ENCODE results near the gene OR10G8. TPM values are rescaled to one million over a fixed set of nuclear protein-coding genes. Genes with fewer than 3 reads are reported as not detected.

The OR10G8 gene
- not detected in 5 replicates for total RNA-seq (2022; extraction: Qiagen RNA extraction; ENCODE audit: low read depth)

DNA sequence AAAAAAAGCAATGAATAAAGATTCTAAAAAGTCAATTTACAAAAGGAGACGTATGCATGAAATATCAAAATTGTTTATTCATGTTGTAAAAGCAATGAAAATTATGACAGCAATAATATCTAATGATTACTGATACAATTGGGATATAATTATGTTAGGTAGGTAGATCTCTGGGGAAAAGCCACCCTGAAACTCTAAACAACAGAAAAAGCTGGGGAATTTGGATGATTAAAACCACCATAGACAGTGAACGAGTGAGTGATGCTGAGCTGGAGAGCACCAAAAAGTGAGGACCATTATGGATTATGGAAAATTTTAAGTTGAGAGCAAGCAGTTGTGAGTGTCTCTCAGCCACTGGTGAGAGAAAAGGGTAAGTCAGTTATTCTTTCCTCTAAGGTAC, at the start of gene OR10G8:
Gene OR10G8 (plus strand): TSS at position 301 of the 400 bp plus-strand sequence. CDS start 2,825 bp downstream, outside the sequence.

DNA sequence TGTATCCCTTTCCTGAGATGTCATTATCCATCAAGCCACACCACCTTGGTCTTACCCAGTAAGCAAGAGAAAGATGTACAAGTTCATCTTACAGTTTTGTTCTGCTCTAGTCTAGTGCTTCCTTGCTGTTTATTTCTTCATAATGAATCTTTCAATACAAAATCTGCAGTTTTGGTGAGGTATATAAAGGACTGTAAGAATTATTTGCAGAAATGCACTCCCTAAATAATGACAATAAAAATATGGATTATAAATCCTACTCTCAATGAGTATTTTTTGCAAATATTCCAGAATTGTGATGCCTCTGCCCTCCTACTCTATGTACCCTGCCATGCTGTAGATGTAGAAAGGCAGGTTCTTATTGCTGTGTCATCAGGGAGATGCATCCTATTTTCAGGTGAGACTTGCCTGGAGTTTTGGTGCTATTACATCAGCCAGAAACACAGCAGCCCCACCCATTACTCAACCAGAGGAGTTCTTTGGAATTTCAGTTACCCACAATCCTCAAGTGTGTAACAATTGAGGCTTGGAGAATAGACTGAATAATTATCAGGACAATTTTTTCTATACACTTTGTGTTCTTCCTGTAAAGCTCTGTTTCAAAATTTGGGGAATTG, 48.8 kb upstream of the OR10G8 start, which contains the start of gene OR10S1:
Gene OR10S1 (minus strand): TSS at position 51 of the 617 bp plus-strand sequence. CDS start 117 bp downstream, outside the sequence.

GRCh38 chr11:123995119-123995518, 31.5 kb upstream of the OR10G8 start, which contains the start of gene OR10G6:
TSS of gene OR10G6 (minus strand) at chr11:123995161. CDS start at chr11:123995161, 0 bp downstream.

DNA sequence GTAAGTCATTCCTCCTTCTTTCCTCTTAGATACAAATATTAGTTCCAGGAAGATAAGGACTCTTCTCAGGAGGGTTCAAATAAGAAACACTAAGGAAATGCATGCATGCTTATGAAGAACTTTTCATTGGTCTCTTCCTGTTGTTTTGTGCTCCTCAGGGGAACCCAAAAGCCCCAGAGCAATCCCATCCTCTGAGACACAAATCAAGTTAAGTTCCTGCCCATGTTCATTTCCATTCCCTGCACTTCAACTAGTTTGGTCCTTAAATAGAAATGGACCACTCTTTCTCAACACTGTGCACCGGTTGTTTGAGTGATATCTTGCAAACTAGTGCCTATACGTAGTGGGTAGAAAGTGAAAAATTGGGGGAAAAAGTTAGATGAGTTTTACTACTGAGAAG, 13.9 kb upstream of the OR10G8 start, which contains the start of gene OR10G4:
Gene OR10G4 (plus strand): TSS at position 301 of the 400 bp plus-strand sequence. CDS start 2,578 bp downstream, outside the sequence.

GRCh38 chr11:124041254-124041653, 14.7 kb downstream of the OR10G8 start, which contains the start of gene OR10G7:
TSS of gene OR10G7 (minus strand) at chr11:124041325. CDS start at chr11:124039001, 2,324 bp downstream.

Other genes starting within 250 kb of the OR10G8 start
- gene OR6M1, start 220.4 kb upstream of the OR10G8 start, total RNA-seq (2022; extraction: Qiagen RNA extraction; ENCODE audit: low read depth) = not detected in 5 replicates
- not detected in 5 replicates for gene TMEM225, start 141.1 kb upstream of the OR10G8 start, total RNA-seq (2022; extraction: Qiagen RNA extraction; ENCODE audit: low read depth)
- gene OR8D4, start 124.6 kb upstream of the OR10G8 start, total RNA-seq (2022; extraction: Qiagen RNA extraction; ENCODE audit: low read depth) = not detected in 5 replicates
- gene OR4D5, start 87.2 kb upstream of the OR10G8 start, total RNA-seq (2022; extraction: Qiagen RNA extraction; ENCODE audit: low read depth) = not detected in 5 replicates
- not detected in 5 replicates for gene OR6T1, start 83.0 kb upstream of the OR10G8 start, total RNA-seq (2022; extraction: Qiagen RNA extraction; ENCODE audit: low read depth)
- not detected in 5 replicates for gene OR10S1, start 49.0 kb upstream of the OR10G8 start, total RNA-seq (2022; extraction: Qiagen RNA extraction; ENCODE audit: low read depth)
- not detected in 5 replicates for gene OR10G6, start 31.6 kb upstream of the OR10G8 start, total RNA-seq (2022; extraction: Qiagen RNA extraction; ENCODE audit: low read depth)
- not detected in 5 replicates for gene OR10G4, start 13.8 kb upstream of the OR10G8 start, total RNA-seq (2022; extraction: Qiagen RNA extraction; ENCODE audit: low read depth)
- not detected in 5 replicates for gene OR10G9, start 3.8 kb upstream of the OR10G8 start, total RNA-seq (2022; extraction: Qiagen RNA extraction; ENCODE audit: low read depth)
- gene OR10G7, start 14.5 kb downstream of the OR10G8 start, total RNA-seq (2022; extraction: Qiagen RNA extraction; ENCODE audit: low read depth) = not detected in 5 replicates
- gene VWA5A, start 88.7 kb downstream of the OR10G8 start, total RNA-seq (2022; extraction: Qiagen RNA extraction; ENCODE audit: low read depth) = 0.15 to 0.44 TPM (median 0.23 TPM) in 5 replicates
- not detected in 5 replicates for gene OR10D3, start 156.5 kb downstream of the OR10G8 start, total RNA-seq (2022; extraction: Qiagen RNA extraction; ENCODE audit: low read depth)
- gene OR8G1, start 214.3 kb downstream of the OR10G8 start, total RNA-seq (2022; extraction: Qiagen RNA extraction; ENCODE audit: low read depth) = not detected in 5 replicates
- gene OR8G5, start 229.6 kb downstream of the OR10G8 start, total RNA-seq (2022; extraction: Qiagen RNA extraction; ENCODE audit: low read depth) = not detected in 5 replicates

Data from A549 treated with RU486 at 1 μM for 4 hours (cell line).